Measurements from ENCODE around the gene FAF1.
"Not testable (repeated sequence)": the region's sequence is repeated elsewhere in the genome, so short reads cannot be mapped to it uniquely, and the experiment has no call there.

Gene FAF1

DNA sequence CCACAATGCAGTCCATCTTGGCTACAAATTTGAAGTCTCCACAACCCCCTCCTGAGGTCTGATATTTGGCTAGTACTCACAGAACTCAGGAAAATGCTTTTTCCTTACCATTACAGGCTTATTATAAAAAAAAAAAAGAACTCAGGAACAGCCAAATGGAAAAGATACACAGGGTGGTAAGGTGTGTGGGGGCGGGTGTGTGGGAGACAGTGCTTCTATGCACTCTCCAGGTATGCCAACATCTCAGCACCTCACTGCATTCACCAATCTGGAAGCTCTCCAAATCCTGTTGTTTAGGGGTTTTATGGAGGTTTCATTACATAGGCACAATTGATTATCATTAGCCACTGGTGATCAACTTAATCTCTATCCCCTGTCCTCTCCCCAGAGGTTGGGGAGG, 126.9 kb downstream of the FAF1 start:
- DNase-seq = no peak

DNA sequence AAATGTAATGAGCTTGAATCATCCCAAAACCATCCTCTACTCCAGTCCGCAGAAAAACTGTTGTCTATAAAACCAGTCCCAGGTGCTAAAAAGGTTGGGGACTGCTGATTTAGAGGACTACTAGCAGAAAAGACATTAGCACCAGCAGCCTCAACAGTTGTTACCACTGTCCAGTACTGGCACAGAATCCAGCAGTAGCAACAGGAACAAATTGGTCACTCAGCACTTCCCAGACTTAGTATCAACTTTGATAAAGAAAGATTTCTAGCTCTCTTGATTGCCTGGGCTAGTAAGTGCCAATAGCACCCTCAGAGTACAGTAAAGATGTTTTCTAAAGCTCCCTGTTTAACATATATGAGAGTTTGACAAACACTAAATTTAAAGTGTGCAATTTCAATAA, 127.9 kb downstream of the FAF1 start:
- no peak for DNase-seq

GRCh38 chr1:50831300-50832061, 128.6 kb downstream of the FAF1 start:
- no peak for DNase-seq

DNA sequence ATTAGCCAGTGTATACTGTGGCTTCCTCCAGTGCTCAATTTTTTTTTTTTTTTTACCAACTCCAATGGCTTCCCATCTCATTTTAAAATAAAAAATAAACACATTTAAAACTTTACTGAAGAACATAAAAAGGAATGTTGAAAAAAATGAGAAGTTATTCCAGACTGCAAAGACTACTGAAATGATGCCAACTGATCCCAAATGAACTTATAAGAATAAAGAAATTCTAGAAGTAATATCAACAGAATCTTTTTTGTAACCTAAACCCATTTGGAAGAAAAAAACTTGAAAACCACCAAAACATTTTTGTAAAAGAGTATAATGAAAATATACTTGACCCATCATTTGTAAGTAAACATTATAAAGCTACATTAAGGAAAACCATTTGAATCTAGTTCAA, 129.4 kb downstream of the FAF1 start:
- DNase-seq = no peak

- no peak for DNase-seq
Observed at GRCh38 chr1:50829014-50829958, 130.8 kb downstream of the FAF1 start.

GRCh38 chr1:50827546-50827945, 132.5 kb downstream of the FAF1 start:
- DNase-seq = no peak

GRCh38 chr1:50826792-50827191, 133.3 kb downstream of the FAF1 start:
- DNase-seq = not testable (repeated sequence)

DNA sequence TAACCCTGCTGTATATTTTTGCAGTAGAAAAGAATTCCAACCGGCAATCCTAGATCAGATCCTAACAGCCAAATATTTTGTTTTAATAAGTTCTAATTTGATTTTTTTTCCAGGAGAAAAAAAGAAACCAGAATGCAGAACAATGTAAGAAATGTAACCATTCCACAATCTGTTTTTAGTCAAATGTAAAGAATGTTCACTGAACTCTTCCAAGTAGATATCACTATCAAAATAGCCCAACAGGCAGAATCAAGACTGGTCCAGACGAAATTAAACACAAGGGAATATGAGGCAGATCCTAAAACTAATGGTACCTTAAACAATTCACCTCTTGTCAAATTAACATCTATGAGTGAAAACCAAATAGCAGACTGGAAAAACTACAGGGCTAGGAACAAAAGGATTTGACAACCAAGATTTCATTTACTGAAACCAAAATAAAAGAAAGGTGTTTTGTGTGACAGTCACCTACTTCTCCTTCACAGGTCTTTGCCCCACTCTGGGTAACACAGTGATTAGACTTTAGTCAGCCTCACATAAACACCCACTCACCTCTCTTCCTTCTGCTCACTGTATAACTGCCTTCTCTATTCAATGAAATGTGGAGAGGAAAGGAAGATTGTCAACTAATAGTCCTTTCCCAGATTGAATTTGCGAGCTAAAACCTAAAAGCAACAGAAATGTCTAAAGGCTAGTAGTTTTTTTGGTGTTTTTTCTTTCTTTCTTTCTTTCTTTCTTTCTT, 137.9 kb downstream of the FAF1 start:
- DNase-seq = no peak

- DNase-seq = no peak
Observed at GRCh38 chr1:50820545-50820944, 139.5 kb downstream of the FAF1 start.

DNA sequence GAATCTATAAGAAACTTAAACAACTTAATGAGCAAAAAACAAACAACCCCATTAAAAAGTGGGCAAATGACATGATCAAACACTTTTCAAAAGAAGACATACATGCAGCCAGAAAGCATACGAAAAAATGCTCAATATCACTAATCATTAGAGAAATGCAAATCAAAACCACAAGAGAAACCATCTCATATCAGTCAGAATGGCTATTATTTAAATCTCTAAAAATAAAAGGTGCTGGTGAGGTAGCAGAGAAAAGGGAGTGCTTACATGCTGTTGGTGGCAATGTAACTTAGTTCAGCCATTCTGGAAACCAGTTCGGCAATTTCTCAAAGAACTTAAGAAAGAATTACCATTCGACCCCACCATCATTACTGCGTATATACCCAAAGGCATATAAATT, 147.7 kb downstream of the FAF1 start:
- no peak for DNase-seq

DNA sequence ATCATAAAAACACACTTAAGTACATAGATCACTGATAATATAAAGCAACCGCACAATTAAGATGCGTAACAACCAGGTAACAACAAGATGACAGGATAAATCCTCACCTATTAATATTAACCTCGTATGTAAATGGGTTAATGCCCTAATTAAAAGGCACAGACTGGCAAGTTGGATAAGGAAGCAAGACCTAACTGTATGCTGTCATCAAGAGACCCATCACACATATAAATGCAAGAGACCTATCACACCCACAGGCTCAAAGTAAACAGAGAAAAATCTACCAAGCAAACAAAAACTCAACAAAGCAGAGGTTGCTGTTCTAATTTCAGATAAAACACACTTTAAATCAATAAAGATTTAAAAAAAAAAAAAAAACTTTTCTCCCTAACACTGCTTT, 151.8 kb downstream of the FAF1 start:
- no peak for DNase-seq

DNA sequence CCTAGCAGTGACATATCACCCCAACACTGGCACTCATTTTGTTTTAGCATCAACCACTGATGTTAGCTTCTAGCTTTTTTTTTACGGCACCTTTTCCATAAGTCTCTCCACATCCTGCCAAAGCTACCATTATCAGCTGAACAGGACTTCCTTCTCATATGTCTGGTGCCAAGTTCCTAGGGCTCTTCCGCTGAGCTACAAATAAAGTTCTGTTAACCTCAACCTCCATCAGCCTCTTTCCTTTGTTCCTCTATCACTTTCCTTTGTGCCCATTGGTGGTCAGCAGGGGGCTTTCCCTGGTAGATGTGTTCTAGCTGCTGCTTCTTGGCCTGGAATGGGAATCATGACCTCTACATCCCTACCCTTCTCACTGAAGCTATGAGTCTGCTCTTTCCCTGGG, 163.8 kb downstream of the FAF1 start:
- DNase-seq = no peak

- no peak for DNase-seq
Observed at GRCh38 chr1:50793521-50793920, 166.5 kb downstream of the FAF1 start.

DNA sequence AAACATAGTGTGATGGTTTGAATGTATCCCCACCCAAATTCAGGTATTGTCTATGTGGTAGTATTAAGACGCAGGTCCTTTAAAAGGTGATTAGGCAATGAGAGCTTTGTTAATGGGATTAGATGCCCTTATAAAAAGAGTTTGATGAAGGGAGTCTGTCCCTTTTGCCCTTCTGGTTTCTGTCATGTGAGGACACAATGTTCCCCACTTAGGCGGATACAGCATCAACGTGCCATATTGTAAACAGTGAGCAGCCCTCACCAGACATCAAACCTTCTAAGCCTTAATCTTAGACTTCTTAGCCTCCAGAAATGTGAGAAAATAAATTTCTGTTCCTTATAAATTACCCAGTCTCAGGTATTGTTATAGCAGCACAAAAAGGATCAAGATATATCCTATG, 172.8 kb downstream of the FAF1 start:
- DNase-seq = no peak

DNA sequence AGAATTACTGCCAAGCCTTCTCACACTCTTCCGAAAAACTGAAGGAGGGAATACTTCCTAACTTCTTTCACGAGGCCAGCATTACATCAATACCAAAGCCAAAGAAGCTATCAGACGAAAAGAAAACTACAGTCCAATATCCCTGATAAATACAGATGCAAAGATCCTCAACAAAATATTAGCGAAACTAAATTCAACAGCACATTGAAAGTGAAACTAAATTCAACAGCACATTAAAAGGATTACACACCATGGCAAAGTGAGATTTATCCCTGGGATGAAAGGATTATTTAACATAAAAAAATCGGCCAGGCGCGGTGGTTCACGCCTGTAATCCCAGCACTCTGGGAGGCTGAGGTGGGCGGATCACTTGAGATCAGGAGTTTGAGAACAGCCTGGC, 176.8 kb downstream of the FAF1 start:
- no peak for DNase-seq

- no peak for DNase-seq
Observed at GRCh38 chr1:50780797-50781196, 179.3 kb downstream of the FAF1 start.

DNA sequence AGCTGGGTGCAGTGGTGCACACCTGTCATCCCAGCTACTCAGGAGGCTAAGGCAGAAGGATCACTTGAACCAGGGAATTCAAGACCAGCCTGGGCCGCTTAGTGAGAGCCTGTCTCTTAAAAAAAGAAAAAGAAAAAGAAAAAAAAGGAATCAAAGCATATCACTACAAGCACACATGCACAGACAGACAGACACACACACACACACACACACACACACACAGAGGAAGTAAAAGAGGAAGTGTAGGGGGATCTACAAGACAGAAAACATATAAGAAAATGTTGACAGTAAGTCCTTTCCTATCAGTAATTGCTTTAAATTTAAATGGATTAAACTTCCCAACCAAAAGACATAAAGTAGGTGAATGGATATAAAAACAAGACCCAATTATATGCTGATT, 180.3 kb downstream of the FAF1 start:
- DNase-seq = peak; percentile 42

DNA sequence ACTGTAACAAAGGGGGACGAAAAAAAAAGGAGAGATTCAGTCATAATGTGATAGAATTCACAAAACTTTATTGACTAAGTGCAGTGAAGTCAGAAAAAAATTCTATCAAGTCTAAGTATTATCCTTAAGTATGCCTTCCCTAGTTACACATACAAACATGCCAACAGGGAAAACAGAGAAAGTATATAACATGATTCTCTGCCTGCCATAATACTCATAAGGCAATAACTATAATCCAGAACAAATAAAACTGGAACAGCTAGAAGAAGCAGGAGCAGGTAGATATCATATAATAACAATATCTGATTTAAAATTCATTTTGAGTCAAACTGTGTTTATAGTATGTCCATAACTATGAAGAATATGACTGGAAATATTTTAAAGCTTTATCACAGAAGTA, 184.3 kb downstream of the FAF1 start:
- no peak for DNase-seq

GRCh38 chr1:50774759-50775351, 185.2 kb downstream of the FAF1 start:
- DNase-seq = peak; percentile 51

DNA sequence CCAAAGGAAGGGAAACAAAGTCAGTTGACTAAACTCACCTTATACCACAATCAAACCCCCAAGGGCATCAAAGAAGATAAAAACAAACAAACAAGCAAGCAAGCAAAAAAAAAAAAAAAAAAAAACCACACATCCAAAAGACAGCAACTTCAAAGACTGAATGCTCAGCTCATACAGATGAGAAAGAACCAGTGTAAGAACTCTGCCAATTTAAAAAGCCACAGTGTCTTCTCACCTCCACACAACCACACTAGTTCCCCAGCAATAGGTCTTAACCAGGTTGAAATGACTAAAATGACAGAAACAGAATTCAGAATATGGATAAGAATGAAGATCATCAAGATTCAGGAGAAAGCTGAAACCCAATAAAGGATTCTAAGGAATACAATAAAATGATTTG, 193.4 kb downstream of the FAF1 start:
- DNase-seq = no peak

- not testable (repeated sequence) for DNase-seq
Observed at GRCh38 chr1:50756543-50756942, 203.5 kb downstream of the FAF1 start.

DNA sequence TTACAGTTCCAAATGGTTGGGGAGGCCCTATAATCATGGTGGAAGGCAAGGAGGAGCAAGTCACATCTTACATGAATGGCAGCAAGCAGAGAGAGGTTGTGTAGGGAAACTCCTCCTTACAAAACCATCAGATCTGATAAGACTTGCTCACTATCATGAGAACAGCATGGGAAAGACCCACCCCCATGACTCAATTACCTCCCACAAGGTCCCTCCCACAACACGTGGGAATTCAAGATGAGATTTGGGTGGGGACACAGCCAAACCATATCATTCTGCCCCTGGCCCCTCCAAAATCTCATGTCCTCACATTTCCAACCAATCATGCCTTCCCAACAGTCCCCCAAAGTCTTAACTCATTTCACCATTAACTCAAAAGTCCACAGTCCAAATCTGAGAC, 205.3 kb downstream of the FAF1 start:
- DNase-seq = not testable (repeated sequence)

GRCh38 chr1:50750021-50750619, 209.9 kb downstream of the FAF1 start:
- peak; percentile 11 for DNase-seq

Measured in MV-4-11 (cell line).